Activated T-helper 1 cell treated with anti-CD3 and anti-CD28 coated beads, Interleukin-2, amount 50 U/mL, for 16 hours (primary cell): Measurements from ENCODE around the gene CTF1.
"Not testable (repeated sequence)": the region's sequence is repeated elsewhere in the genome, so short reads cannot be mapped to it uniquely, and the experiment has no call there.

Source experiments
- DNase-seq, 2 donors: peaks; one replicate each; pipeline ENCODE4 v3.0.0-alpha.2; 2020; ENCODE audit warnings: low read depth in 1 of 2, low spot score in 1 of 2

CTF1 gene

GRCh38 chr16:30928390-30928789 is 32.0 kb downstream of the CTF1 start:
- DNase-seq, result no peak

GRCh38 chr16:30929167-30929566 is 32.8 kb downstream of the CTF1 start:
- DNase-seq, result no peak

- DNase-seq, result no peak
Observed at GRCh38 chr16:30930160-30930571, 33.8 kb downstream of the CTF1 start.

- DNase-seq, result no peak
Observed at GRCh38 chr16:30931068-30931650, 34.7 kb downstream of the CTF1 start.

GRCh38 chr16:30934827-30935557 is 38.6 kb downstream of the CTF1 start:
- DNase-seq, result no peak

- DNase-seq, result no peak
Observed at GRCh38 chr16:30937692-30938091, 41.3 kb downstream of the CTF1 start.

GRCh38 chr16:30939571-30939970 is 43.2 kb downstream of the CTF1 start:
- DNase-seq, result not testable (repeated sequence)

GRCh38 chr16:30941600-30942425 is 45.4 kb downstream of the CTF1 start:
- DNase-seq, result peak in 1 of 2 donors; percentile 51

GRCh38 chr16:30942426-30942806 is 46.0 kb downstream of the CTF1 start:
- no peak for DNase-seq

GRCh38 chr16:30944352-30944751 is 47.9 kb downstream of the CTF1 start:
- DNase-seq, result no peak

GRCh38 chr16:30946671-30947540 is 50.5 kb downstream of the CTF1 start:
- DNase-seq, result no peak

GRCh38 chr16:30947541-30947858 is 51.1 kb downstream of the CTF1 start:
- no peak for DNase-seq

GRCh38 chr16:30947859-30948666 is 51.6 kb downstream of the CTF1 start:
- DNase-seq, result no peak

- DNase-seq, result no peak
Observed at GRCh38 chr16:30948667-30949649, 52.5 kb downstream of the CTF1 start, which contains the start of gene ORAI3. TSS of gene ORAI3 (plus strand) at chr16:30949068. CDS start at chr16:30949290, 222 bp downstream.

- no peak for DNase-seq
Observed at GRCh38 chr16:30949650-30950515, 53.5 kb downstream of the CTF1 start.

GRCh38 chr16:30950516-30951065 is 54.2 kb downstream of the CTF1 start:
- DNase-seq, result no peak

- no peak for DNase-seq
Observed at GRCh38 chr16:30951193-30951592, 54.8 kb downstream of the CTF1 start.

- no peak for DNase-seq
Observed at GRCh38 chr16:30951750-30952149, 55.3 kb downstream of the CTF1 start.
